22Rv1 (cell line): ENCODE data around the gene CD79B.

ENCODE experiments used
- H3K27ac ChIP-seq: fragments of 450-650 bp; 2 replicates; pipeline ENCODE4 v1.5.1; 2017
- ZFX ChIP-seq: fragments of 450-650 bp; IDR thresholded peaks from 2 replicates; pipeline ENCODE4 v1.6.1; 2017; ENCODE audit warnings: antibody characterized with exemption, borderline replicate concordance
- TF ChIP-seq, protein P1 (sequence below): fragments of 450-650 bp; IDR thresholded peaks from 2 replicates; pipeline ENCODE4 v1.5.1; 2017; ENCODE audit warnings: mild to moderate bottlenecking

The CD79B gene

DNA sequence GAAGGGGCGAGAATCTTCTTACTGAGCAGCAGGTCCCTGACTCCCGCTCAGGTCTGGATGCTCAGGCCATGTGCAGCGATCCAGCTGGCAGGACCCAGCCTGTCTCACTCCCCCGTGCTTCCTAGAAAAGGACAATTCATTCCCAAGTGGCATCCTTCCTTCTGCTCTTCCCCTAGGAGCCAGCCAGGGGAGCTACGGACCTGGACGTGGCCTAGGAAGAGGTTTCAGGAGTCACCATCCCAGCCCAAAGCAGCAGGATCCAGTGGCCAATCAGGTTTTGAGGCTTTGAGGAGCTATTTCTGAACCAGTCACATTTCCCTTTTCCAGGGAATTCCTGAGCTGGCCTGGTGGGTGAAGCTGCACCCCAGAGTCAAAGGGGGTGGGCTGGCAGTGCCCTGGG, 7.8 kb upstream of the CD79B start:
- H3K27ac ChIP-seq: no peak overlapping the region
- TF ChIP-seq ZFX: no peak
- TF ChIP-seq, protein P1, sequence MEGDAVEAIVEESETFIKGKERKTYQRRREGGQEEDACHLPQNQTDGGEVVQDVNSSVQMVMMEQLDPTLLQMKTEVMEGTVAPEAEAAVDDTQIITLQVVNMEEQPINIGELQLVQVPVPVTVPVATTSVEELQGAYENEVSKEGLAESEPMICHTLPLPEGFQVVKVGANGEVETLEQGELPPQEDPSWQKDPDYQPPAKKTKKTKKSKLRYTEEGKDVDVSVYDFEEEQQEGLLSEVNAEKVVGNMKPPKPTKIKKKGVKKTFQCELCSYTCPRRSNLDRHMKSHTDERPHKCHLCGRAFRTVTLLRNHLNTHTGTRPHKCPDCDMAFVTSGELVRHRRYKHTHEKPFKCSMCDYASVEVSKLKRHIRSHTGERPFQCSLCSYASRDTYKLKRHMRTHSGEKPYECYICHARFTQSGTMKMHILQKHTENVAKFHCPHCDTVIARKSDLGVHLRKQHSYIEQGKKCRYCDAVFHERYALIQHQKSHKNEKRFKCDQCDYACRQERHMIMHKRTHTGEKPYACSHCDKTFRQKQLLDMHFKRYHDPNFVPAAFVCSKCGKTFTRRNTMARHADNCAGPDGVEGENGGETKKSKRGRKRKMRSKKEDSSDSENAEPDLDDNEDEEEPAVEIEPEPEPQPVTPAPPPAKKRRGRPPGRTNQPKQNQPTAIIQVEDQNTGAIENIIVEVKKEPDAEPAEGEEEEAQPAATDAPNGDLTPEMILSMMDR: no peak

- H3K27ac ChIP-seq: no peak overlapping the region
These were observed 7.3 kb upstream of the CD79B start for GRCh38 chr17:63939401-63939800.

DNA sequence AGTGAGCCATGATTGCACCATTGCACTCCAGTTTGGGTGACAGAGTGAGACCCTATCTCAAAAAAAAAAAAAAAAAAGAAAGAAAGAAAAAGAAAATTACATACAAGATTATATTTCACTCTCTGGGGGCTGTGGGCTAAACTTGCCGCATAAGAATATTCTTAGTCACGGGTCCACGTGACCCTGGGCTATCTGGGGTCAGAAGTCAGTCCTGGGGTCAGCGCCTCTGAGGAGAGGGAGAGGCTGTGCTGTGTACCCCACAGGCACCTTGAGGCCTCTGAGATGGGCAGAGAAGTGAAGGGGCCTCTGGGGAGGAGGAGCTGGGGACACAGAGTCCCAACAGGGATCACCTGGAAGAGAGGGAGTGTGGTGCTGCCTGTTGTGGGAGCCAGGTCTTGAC, 5.8 kb upstream of the CD79B start:
- H3K27ac ChIP-seq: no peak overlapping the region
- no peak for TF ChIP-seq ZFX
- TF ChIP-seq, protein P1: no peak

More at GRCh38 chr17:63939401-63939800, 7.3 kb upstream of the CD79B start:
- TF ChIP-seq, protein P1: no peak
- TF ChIP-seq ZFX: no peak

GRCh38 chr17:63937319-63937718, 5.2 kb upstream of the CD79B start:
- no peak for TF ChIP-seq ZFX
- TF ChIP-seq, protein P1: no peak
- no peak overlapping the region for H3K27ac ChIP-seq

- H3K27ac ChIP-seq: no peak overlapping the region
- TF ChIP-seq, protein P1: no peak
- TF ChIP-seq ZFX: no peak
These were observed 2.3 kb upstream of the CD79B start for GRCh38 chr17:63934183-63935112.

DNA sequence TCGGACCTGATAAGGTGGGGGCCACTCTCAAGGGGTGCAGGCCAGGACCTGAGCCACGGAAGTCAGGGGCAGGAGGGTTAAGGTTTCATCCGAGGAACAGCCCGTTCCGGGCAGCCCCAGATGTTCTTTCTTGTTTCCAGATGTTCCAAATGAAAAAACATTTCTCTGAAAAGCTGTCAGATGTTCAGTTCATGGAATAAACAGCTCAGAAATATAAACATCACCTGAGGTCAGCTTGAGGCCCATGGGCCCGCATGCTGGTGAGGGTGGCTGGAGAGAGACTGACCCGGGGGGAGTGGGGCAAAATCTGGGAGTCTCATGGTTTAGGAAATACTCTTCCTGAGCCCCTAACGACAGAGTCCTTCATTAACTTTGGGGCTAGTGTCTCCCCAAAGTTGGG, 1.5 kb upstream of the CD79B start:
- TF ChIP-seq, protein P1: no peak

DNA sequence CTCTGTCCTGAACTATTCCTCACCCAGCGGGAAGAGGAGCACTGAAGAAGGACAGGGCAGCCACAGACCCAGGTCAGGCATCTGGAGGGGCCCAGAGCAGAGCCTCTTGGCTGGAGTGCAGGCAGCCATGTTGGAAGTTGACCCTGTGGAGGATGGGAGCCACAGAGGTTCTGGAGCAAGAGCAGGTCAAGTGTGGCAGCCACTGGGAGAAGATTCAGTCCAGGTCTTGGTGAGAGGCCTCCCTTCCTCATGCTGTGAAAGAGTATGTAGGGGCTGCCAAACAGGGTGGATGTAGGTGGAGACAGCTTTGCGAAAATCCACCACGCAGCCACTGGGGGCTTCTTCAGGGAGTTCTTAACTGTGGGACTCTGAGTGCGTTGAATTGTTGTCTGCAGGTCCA, 590 bp upstream of the CD79B start:
- H3K27ac ChIP-seq: no peak overlapping the region
- TF ChIP-seq ZFX: no peak

More for the DNA sequence above, 1.5 kb upstream of the CD79B start:
- H3K27ac ChIP-seq: no peak overlapping the region
